ENCODE measurements around the gene RPS6KL1. TPM values are rescaled to one million over a fixed set of nuclear protein-coding genes. Genes with fewer than 3 reads are reported as not detected.
A peak's percentile ranks its signal among the peaks of the same experiment; 100 is the strongest.

The RPS6KL1 gene
- total RNA-seq, 4 donors from 2014 or later = 4.2 to 12.7 (median 6.7) TPM

DNA sequence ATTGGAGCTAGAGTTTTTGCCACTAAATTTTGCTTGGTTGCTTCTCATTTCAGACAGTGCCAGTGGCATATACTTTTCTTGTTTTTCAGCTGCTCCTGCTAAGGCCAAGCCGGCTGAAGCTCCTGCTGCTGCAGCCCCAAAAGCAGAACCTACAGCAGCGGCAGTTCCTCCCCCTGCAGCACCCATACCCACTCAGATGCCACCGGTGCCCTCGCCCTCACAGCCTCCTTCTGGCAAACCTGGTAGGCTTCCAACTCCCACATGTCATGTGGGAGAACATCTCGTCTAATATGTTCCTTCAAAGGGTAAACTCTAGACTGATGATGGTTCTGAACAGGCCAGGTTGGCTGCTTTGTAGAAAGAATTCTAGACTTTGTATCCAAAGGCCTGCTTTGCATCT lies 30.3 kb downstream of the RPS6KL1 start:
- H3K36me3 ChIP-seq = peaks cover 0 to 86% (median 0%) of the 10 kb centered on the region in 3 donors
- TF ChIP-seq POLR2A (IDR thresholded peaks at IDR 0.05) = no peak
- TF ChIP-seq, protein P1, sequence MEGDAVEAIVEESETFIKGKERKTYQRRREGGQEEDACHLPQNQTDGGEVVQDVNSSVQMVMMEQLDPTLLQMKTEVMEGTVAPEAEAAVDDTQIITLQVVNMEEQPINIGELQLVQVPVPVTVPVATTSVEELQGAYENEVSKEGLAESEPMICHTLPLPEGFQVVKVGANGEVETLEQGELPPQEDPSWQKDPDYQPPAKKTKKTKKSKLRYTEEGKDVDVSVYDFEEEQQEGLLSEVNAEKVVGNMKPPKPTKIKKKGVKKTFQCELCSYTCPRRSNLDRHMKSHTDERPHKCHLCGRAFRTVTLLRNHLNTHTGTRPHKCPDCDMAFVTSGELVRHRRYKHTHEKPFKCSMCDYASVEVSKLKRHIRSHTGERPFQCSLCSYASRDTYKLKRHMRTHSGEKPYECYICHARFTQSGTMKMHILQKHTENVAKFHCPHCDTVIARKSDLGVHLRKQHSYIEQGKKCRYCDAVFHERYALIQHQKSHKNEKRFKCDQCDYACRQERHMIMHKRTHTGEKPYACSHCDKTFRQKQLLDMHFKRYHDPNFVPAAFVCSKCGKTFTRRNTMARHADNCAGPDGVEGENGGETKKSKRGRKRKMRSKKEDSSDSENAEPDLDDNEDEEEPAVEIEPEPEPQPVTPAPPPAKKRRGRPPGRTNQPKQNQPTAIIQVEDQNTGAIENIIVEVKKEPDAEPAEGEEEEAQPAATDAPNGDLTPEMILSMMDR (IDR thresholded peaks at IDR 0.05) = no peak
- H3K27me3 ChIP-seq = no peaks in the 10 kb centered on the region
- H3K27ac ChIP-seq = peak overlapping the region in 1 of 4 donors; percentile 20
- DNase-seq = peak in 1 of 3 donors; percentile 44
- H3K9me3 ChIP-seq = no peaks in the 10 kb centered on the region
- H3K4me3 ChIP-seq = no peak overlapping the region
- H3K4me1 ChIP-seq = peaks cover 0 to 13% (median 2%) of the 10 kb centered on the region in 4 donors

- no peak for DNase-seq
- peaks cover 0 to 78% (median 0%) of the 10 kb centered on the region in 3 donors for H3K36me3 ChIP-seq
- H3K27me3 ChIP-seq = no peaks in the 10 kb centered on the region
- H3K9me3 ChIP-seq = no peaks in the 10 kb centered on the region
- no peak overlapping the region for H3K4me3 ChIP-seq
- TF ChIP-seq, protein P1 (IDR thresholded peaks at IDR 0.05) = no peak
- no peak for TF ChIP-seq POLR2A (IDR thresholded peaks at IDR 0.05)
- H3K27ac ChIP-seq = no peak overlapping the region
- H3K4me1 ChIP-seq = peaks cover 0 to 20% (median 2%) of the 10 kb centered on the region in 4 donors
Observed at GRCh38 chr14:74891870-74892269, 31.2 kb downstream of the RPS6KL1 start.

DNA sequence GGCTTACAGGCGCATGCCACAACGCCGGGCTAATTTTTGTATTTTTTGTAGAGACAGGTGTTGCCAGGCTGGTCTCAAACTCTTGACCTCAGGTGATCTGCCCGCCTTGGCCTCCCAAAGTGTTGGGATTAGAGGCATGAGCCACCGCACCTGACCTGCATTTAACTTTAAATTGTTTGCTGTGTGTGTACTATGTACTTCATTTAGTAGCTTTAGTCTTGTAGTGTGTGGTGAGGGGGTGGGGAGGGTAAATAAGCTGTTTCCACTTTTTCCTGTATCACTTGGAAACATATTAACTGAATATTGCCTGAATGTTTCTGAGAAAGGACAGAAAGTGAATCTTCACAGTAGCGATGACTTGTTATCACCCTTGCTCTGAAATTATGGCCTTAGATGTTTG lies 32.8 kb downstream of the RPS6KL1 start:
- Histone ChIP-seq H3K9me3 (no peaks in the 10 kb centered on the region), H3K36me3 (peaks cover 0 to 74% (median 0%) of the 10 kb centered on the region in 3 donors), H3K27ac (no peak overlapping the region), H3K4me3 (no peak overlapping the region), H3K27me3 (no peaks in the 10 kb centered on the region), H3K4me1 (peaks cover 0 to 36% (median 2%) of the 10 kb centered on the region in 4 donors)
- no peak for DNase-seq
- TF ChIP-seq POLR2A (IDR thresholded peaks at IDR 0.05) = no peak
- TF ChIP-seq, protein P1 (IDR thresholded peaks at IDR 0.05) = no peak

DNA sequence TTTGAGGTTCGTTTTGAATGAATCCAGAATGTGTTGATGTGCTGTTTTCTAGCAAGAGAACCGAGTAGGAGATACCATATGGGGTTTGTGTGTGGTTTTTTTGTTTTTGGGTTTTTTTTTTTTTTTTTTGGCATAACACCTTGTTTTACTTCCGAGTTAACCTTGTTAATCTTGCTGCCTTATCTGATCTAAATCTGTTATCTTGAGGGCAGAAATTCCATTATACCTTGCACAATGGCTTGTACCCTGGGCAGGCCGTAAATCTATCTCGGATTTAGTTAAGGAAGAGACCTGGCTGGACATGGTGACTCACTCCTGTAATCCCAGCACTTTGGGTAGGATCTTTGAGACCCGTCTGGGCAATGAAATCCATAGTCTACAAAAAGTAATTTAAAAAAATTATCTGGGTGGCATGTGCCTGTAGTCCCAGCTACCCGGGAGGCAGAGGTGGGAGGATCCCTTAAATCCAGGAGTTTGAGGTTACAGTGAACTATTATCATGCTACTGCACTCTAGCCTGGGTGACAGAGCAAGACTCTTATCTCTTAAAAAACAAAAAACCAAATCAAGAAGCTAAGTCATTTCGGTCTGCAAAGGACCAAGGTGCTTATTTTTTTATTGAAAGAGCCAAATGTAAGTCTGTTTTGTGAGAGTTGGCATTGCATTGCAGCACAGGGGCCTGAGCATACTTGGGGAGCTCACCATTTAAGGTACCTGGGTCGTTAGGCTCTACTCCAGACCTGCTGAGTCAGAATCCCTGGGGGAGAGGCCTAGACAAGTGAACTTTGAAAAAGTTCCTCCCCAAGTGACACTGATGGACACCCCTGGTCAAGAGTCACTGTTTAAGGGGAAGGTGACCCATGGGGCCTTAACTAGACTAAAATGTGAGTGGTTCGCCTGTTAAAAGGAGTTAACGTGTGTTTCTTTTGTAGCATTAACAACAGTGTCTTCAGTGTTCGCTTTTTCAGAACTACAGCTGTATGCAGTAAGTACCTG lies 34.6 kb downstream of the RPS6KL1 start:
- Histone ChIP-seq H3K27ac (peak overlapping the region in 1 of 4 donors; percentile 38), H3K36me3 (peaks cover 0 to 58% (median 0%) of the 10 kb centered on the region in 3 donors), H3K4me1 (peaks cover 0 to 54% (median 2%) of the 10 kb centered on the region in 4 donors), H3K27me3 (no peaks in the 10 kb centered on the region), H3K4me3 (no peak overlapping the region), H3K9me3 (no peaks in the 10 kb centered on the region)
- TF ChIP-seq POLR2A (IDR thresholded peaks at IDR 0.05) = no peak
- TF ChIP-seq, protein P1 (IDR thresholded peaks at IDR 0.05) = no peak
- DNase-seq = no peak

- TF ChIP-seq, protein P1 (IDR thresholded peaks at IDR 0.05) = no peak
- TF ChIP-seq POLR2A (IDR thresholded peaks at IDR 0.05) = no peak
- Histone ChIP-seq H3K27me3 (no peaks in the 10 kb centered on the region), H3K4me1 (peaks cover under 1 to 62% (median 9%) of the 10 kb centered on the region in 4 donors), H3K27ac (peak overlapping the region in 2 of 4 donors; percentile 16 to 43), H3K4me3 (no peak overlapping the region), H3K9me3 (no peaks in the 10 kb centered on the region), H3K36me3 (peaks cover 0 to 34% (median 0%) of the 10 kb centered on the region in 3 donors)
- no peak for DNase-seq
Observed at GRCh38 chr14:74886001-74886400, 37.1 kb downstream of the RPS6KL1 start.

Measured in Peyer's patch (tissue), 4 donors.